OCI-LY7 (cell line): ENCODE data around the gene TAP1. TPM values are rescaled to one million over a fixed set of nuclear protein-coding genes. Genes with fewer than 3 reads are reported as not detected.

ENCODE experiments used
- BruUV-seq: library from RNA; stranded (reverse); fragments of 400-500 nt; replicated peaks from 2 replicates; lab custom pipeline; 2021; lab: Mats Ljungman, UMichigan
- CTCF ChIA-PET: fragments of 300-600 bp; sonication (Branson Sonifier 250); formaldehyde crosslinking; loops from one replicate; lab custom pipeline; 2022; ENCODE audit warnings: antibody characterized with exemption; ENCODE audit not compliant: unreplicated experiment; lab: Charles Lee
- POLR2A ChIA-PET: fragments of 300-600 bp; sonication (Branson Sonifier 250); formaldehyde crosslinking; loops from one replicate; lab custom pipeline; 2022; ENCODE audit warnings: antibody characterized with exemption; lab: Charles Lee
- DNase-seq: peaks from one replicate; pipeline ENCODE4 v3.0.0-alpha.2; 2015; ENCODE audit warnings: low spot score
- H2AFZ ChIP-seq: fragments of 200-600 bp; sonication (generic), shearing (Covaris generic); 2 replicates; pipeline ENCODE4 v1.6.1; 2014; ENCODE audit warnings: mild to moderate bottlenecking, antibody characterized with exemption, low read length, moderate library complexity
- H3K27ac ChIP-seq: fragments of 200-600 bp; sonication (generic); 2 replicates; pipeline ENCODE4 v1.5.1; 2014; ENCODE audit warnings: mixed run types, low read depth, mild to moderate bottlenecking, moderate library complexity, low read length, inconsistent platforms; ENCODE audit not compliant: poor library complexity, severe bottlenecking
- H3K36me3 ChIP-seq: fragments of 200-600 bp; sonication (generic); 2 replicates; pipeline ENCODE4 v1.6.1; 2014; ENCODE audit warnings: mild to moderate bottlenecking, antibody characterized with exemption, low read length, moderate library complexity, mixed read lengths; ENCODE audit not compliant: insufficient read depth
- H3K4me1 ChIP-seq: fragments of 200-600 bp; sonication (generic); 2 replicates; pipeline ENCODE4 v1.5.1; 2014; ENCODE audit warnings: mild to moderate bottlenecking, low read length; ENCODE audit not compliant: insufficient read depth, poor library complexity, severe bottlenecking
- H3K4me2 ChIP-seq: fragments of 200-600 bp; sonication (generic); 2 replicates; pipeline ENCODE4 v1.6.1; 2014; ENCODE audit warnings: mild to moderate bottlenecking, low read length
- H3K4me3 ChIP-seq: fragments of 200-600 bp; sonication (generic); 2 replicates; pipeline ENCODE4 v1.5.1; 2014; ENCODE audit warnings: mild to moderate bottlenecking, low read depth, low read length; ENCODE audit not compliant: poor library complexity, severe bottlenecking
- H3K79me2 ChIP-seq: fragments of 200-600 bp; sonication (generic); 2 replicates; pipeline ENCODE4 v1.6.1; 2016; ENCODE audit warnings: low read depth, mild to moderate bottlenecking, low read length, moderate library complexity, mixed read lengths; ENCODE audit not compliant: insufficient read depth
- H3K9me2 ChIP-seq: fragments of 200-600 bp; sonication (generic); 2 replicates; pipeline ENCODE4 v1.6.1; 2016; ENCODE audit warnings: mild to moderate bottlenecking, low read length, mixed read lengths; ENCODE audit not compliant: insufficient read depth
- H3K9me3 ChIP-seq: fragments of 200-600 bp; sonication (generic); 2 replicates; pipeline ENCODE4 v1.6.1; 2014; ENCODE audit warnings: mild to moderate bottlenecking, mixed run types, low read length, mixed read lengths
- H4K20me1 ChIP-seq: fragments of 200-600 bp; sonication (generic); 2 replicates; pipeline ENCODE4 v1.6.1; 2014; ENCODE audit warnings: mild to moderate bottlenecking, antibody characterized with exemption, low read length, moderate library complexity, mixed read lengths; ENCODE audit not compliant: insufficient read depth
- EZH2phosphoT487 ChIP-seq: fragments of 200-600 bp; sonication (generic); IDR thresholded peaks from 2 replicates; pipeline ENCODE4 v1.6.1; 2018; ENCODE audit warnings: low read depth, borderline replicate concordance, mild to moderate bottlenecking, mixed run types, antibody characterized with exemption, low read length, moderate library complexity, mixed read lengths
- intact Hi-C: fragments of 100-400 bp; cut with micrococcal nuclease; formaldehyde crosslinking; loops from one replicate; pipeline ENCODE4 v1.10.0; 2022; ENCODE audit not compliant: unreplicated experiment
- total RNA-seq, 2 experiments: library from RNA; depleted of rRNA in 1 of 2; stranded (reverse); fragments of >200 nt in 1 of 2; shearing (Covaris generic) in 1 of 2; gene quantifications; 2 replicates each; pipeline ENCODE4 v1.2.3, GENCODE V29; 2014 to 2022
- TF ChIP-seq, protein P1 (sequence below): fragments of 200-600 bp; sonication (generic); conservative IDR thresholded peaks from 2 replicates; pipeline ENCODE4 v1.5.1; 2014; ENCODE audit warnings: mild to moderate bottlenecking, antibody characterized with exemption, low read length, moderate library complexity, mixed read lengths

TAP1 gene
- total RNA-seq, 2 experiments from 2014 or later, result 66.3 to 85.9 TPM

DNA sequence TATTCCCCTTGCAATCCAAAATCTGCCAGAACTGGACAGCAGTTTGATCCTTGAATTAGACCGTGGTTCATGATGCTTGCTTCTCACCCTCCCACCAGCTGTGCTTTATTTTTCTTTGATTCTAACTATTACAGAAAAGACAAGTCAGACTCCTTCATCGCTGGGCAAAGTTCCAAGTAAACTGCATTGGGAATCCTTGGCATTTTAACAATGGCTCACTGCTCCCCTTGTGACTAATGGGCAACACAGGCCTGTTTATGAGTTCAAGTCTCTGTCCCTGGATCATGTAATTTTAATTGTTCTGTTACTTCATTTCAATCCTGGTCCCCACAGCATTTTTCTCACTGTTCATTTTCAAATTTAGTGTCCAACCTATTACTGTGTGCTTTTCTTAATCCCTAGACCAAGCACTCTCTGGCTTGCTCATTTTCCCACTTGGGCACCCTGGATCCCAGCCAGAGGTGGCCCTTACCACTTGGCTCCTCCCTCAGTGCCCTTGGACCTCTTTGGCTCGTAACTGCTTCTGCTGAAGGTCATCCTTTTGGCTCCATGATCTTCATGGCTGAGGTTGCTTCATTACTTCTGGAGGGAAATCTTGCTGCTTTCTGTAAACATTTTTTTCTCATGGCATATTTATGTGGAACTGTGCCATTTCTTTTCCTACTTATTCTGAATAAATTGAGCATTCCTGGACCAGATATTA, 33.3 kb upstream of the TAP1 start:
- no peak for DNase-seq
- BruUV-seq, result no TSS peak

DNA sequence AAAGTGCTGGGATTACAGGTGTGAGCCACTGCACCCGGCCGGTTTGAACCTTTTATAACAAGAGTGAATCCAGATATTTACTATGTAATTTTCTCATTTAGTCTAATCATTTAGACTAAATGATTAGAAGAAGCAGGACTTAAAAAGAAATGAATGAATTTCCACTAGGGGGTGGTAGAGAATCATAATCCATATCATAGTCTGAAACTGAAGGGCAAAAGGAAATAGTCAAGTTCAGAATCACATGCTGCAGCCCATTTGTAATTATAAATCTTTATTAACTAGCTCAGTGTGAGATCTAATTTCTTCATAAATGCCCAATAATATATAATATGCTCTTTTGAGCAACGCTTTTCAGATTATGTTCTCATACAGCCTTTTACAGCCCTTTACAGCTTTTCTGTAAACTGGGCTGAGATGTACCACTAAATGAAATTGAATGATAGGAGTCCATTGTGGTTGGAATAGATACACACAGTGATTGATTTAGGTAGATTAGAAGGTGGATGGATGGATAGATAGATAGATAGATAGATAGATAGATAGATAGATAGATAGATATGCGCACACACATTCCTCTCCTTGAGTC, 32.3 kb upstream of the TAP1 start:
- intact Hi-C loops, result loop anchor here (1.0 kb wide), 3 partner anchors 62 to 99 kb away; no protein-coding TSS in a partner anchor
- Histone ChIP-seq H4K20me1 (no peaks in the 10 kb centered on the region), H3K4me1 (peaks cover 19% of the 10 kb centered on the region), H3K9me2 (no peaks in the 10 kb centered on the region), H2AFZ (peak overlapping the region; percentile 5; the same call in 1 of the 2 replicates), H3K4me3 (no peak overlapping the region), H3K4me2 (no peak overlapping the region), H3K27ac (no peak overlapping the region), H3K9me3 (no peaks in the 10 kb centered on the region), H3K79me2 (no peaks in the 10 kb centered on the region), H3K36me3 (no peaks in the 10 kb centered on the region)
- ChIA-PET CTCF (interaction anchor here (1.0 to 2.4 kb wide), 3 partner anchors 56 to 98 kb away, joined by 3 to 14 read pairs (median 3); partner anchors contain the start of gene HLA-DMA), POLR2A (interaction anchor here (0.6 to 1.7 kb wide), 5 partner anchors 24 to 86 kb away, joined by 3 to 4 read pairs (median 3); no protein-coding TSS in a partner anchor)
- no TSS peak for BruUV-seq
- TF ChIP-seq, protein P1, sequence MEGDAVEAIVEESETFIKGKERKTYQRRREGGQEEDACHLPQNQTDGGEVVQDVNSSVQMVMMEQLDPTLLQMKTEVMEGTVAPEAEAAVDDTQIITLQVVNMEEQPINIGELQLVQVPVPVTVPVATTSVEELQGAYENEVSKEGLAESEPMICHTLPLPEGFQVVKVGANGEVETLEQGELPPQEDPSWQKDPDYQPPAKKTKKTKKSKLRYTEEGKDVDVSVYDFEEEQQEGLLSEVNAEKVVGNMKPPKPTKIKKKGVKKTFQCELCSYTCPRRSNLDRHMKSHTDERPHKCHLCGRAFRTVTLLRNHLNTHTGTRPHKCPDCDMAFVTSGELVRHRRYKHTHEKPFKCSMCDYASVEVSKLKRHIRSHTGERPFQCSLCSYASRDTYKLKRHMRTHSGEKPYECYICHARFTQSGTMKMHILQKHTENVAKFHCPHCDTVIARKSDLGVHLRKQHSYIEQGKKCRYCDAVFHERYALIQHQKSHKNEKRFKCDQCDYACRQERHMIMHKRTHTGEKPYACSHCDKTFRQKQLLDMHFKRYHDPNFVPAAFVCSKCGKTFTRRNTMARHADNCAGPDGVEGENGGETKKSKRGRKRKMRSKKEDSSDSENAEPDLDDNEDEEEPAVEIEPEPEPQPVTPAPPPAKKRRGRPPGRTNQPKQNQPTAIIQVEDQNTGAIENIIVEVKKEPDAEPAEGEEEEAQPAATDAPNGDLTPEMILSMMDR, result peak; percentile 86
- no peak for TF ChIP-seq EZH2phosphoT487
- DNase-seq, result peak; percentile 86

More for the DNA sequence above, 33.3 kb upstream of the TAP1 start:
- no peaks in the 10 kb centered on the region for H3K79me2 ChIP-seq
- no peaks in the 10 kb centered on the region for H3K9me2 ChIP-seq
- H3K36me3 ChIP-seq, result no peaks in the 10 kb centered on the region; the same call in 1 of the 2 replicates
- H4K20me1 ChIP-seq, result no peaks in the 10 kb centered on the region
- TF ChIP-seq EZH2phosphoT487, result no peak
- TF ChIP-seq, protein P1, result no peak
- no peak overlapping the region for H2AFZ ChIP-seq
- peaks cover 18% of the 10 kb centered on the region for H3K4me1 ChIP-seq
- no peak overlapping the region for H3K4me2 ChIP-seq
- no peak overlapping the region for H3K27ac ChIP-seq
- intact Hi-C loops, result no loop called here
- no peak overlapping the region for H3K4me3 ChIP-seq
- ChIA-PET POLR2A (interaction anchor here (1.4 to 1.7 kb wide), 2 partner anchors 58 to 85 kb away, joined by 3 to 4 read pairs; no protein-coding TSS in a partner anchor), CTCF (interaction anchor here (2.4 kb wide), 1 partner anchor 97 kb away, joined by 14 read pairs; no protein-coding TSS in a partner anchor)
- H3K9me3 ChIP-seq, result no peaks in the 10 kb centered on the region
